ENCODE measurements around the gene IL10RA. TPM values are rescaled to one million over a fixed set of nuclear protein-coding genes. Genes with fewer than 3 reads are reported as not detected.

IL10RA gene
- total and polyA plus RNA-seq, 9 of the 15 experiments (the other 6 are each of a cell fraction or from before 2014, with no cell fraction given): 0.17 to 17.3 (median 2.9) TPM

- Histone ChIP-seq H3K79me2 (ENCODE audit: control insufficient read depth, insufficient read depth, low read length) (no peaks in the 10 kb centered on the region), H3K4me1 (replicated peaks in 1 of 2; ENCODE audit: control insufficient read depth in 2 of 2, insufficient read depth in 2 of 2, low read length in 2 of 2) (peaks cover 3 to 4% of the 10 kb centered on the region in 2 experiments; a peak in 2 of 5 replicates), H3K27me3 (ENCODE audit: control insufficient read depth in 2 of 2, insufficient read depth in 2 of 2, low read length in 2 of 2) (no peaks in the 10 kb centered on the region), H2AFZ (ENCODE audit: low read depth, low read length) (peak overlapping the region; percentile 17; the same call in 1 of the 2 replicates), H3K36me3 (ENCODE audit: control insufficient read depth, insufficient read depth, low read length) (no peaks in the 10 kb centered on the region), H3K4me3 (no peak overlapping the region), H3K27ac (ENCODE audit: extremely low read depth, low read depth, low read length) (no peak overlapping the region), H3K4me2 (ENCODE audit: insufficient read depth, low read length) (no peak overlapping the region), H3K9me1 (ENCODE audit: control insufficient read depth, insufficient read depth, low read length) (no peaks in the 10 kb centered on the region), H3K9ac (ENCODE audit: insufficient read depth in 1 of 2, low read depth in 2 of 2, low read length in 2 of 2) (no peak overlapping the region), H3K9me3 (replicated peaks; ENCODE audit: control insufficient read depth, insufficient read depth, low read depth, low read length) (no peaks in the 10 kb centered on the region), H4K20me1 (replicated peaks; ENCODE audit: control insufficient read depth, insufficient read depth, low read length) (no peaks in the 10 kb centered on the region)
- CTCF ChIA-PET (ENCODE audit: low intra/inter-chr PET ratio): interaction anchor here (0.6 kb wide), 1 partner anchor 240 kb away, joined by 3 read pairs; no protein-coding TSS in a partner anchor
- in situ Hi-C loops (cut with MboI): no loop called here
- DNase-seq (ENCODE audit: extremely low read depth in 1 of 4, low spot score in 3 of 4): no peak
- WGBS (ENCODE audit: insufficient coverage, low coverage, missing lambda C conversion rate): 19% methylated on average over 2 of the region's 2 CpGs
- peak; percentile 47; the same call in 2 of the 3 replicates for ATAC-seq
- FAIRE-seq: no peak
- intact Hi-C loops (cut with micrococcal nuclease): no loop called here
- no TSS peak for BruUV-seq (replicated peaks)
- POLR2A ChIA-PET: interaction anchor here (0.7 kb wide), 1 partner anchor 34 kb away, joined by 3 read pairs; no protein-coding TSS in a partner anchor
- TF ChIP-seq POLR3A (IDR thresholded peaks at IDR 0.05; ENCODE audit: borderline replicate concordance, extremely low read depth, insufficient read depth, insufficient read length) (no peak), CTBP1 (IDR thresholded peaks at IDR 0.05; ENCODE audit: borderline replicate concordance) (peak; percentile 34; the same call in 1 of the 2 replicates), ZNF77 (CRISPR knock-in tag; IDR thresholded peaks at IDR 0.05) (no peak), E2F3 (CRISPR knock-in tag; IDR thresholded peaks at IDR 0.05) (no peak), THRB (CRISPR knock-in tag; conservative IDR thresholded peaks at IDR 0.05) (no peak), CREB5 (CRISPR knock-in tag; IDR thresholded peaks at IDR 0.05) (no peak), ARID3A (IDR thresholded peaks at IDR 0.05; ENCODE audit: borderline replicate concordance, low read depth, low read length) (no peak), ZSCAN29 (IDR thresholded peaks at IDR 0.05) (no peak), VEZF1 (CRISPR knock-in tag; IDR thresholded peaks at IDR 0.05) (no peak), CBFA2T3 (IDR thresholded peaks at IDR 0.05) (peak; percentile 14; the same call in 1 of the 2 replicates), UBTF (IDR thresholded peaks at IDR 0.05; ENCODE audit: borderline replicate concordance in 1 of 2, low read depth in 2 of 2, low read length in 2 of 2) (no peak), ZNF212 (CRISPR knock-in tag; IDR thresholded peaks at IDR 0.05) (no peak)
Measured at GRCh38 chr11:118018401-118018800, 32.2 kb downstream of the IL10RA start.
